ENCODE results near the gene FAXDC2.

Gene FAXDC2

DNA sequence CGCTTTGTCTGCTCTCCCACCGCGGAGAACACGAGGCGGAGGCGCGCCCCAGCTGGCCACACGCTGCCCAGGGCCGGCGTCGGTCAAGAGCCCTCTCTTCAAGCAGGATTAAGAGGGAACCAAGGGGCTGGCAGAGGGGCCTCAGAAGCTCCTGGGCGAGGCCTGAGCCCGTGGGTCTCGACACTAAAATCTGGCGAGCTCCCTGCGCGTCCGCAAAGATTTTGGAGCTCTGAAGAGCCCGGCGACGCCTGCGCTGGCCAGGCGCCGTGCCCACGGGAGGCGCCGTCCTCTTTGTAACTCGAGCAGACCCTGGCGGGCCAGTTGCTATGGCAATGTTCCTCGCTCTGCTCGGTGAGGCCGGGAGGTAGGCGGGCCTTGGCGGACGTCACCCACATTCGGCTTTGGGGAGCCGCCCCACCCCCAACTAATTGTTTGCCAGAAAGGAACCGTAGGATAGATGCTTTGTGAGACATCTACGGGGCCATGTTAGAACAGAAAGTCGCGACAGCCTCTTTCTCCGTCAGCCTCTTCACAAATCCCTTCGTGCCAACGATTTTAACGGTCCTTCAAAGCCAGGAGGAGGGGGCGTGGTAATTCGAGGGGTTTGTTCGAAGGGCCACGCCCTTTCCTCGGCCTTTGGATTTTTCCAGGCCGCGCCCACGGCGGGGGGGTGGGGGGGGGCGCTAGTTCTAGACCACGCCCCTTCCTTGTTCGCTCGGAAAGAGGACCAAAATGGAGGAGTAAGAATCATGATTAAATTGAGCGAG is 7.3 kb upstream of the FAXDC2 start (continued):
- TF ChIP-seq, protein P1, sequence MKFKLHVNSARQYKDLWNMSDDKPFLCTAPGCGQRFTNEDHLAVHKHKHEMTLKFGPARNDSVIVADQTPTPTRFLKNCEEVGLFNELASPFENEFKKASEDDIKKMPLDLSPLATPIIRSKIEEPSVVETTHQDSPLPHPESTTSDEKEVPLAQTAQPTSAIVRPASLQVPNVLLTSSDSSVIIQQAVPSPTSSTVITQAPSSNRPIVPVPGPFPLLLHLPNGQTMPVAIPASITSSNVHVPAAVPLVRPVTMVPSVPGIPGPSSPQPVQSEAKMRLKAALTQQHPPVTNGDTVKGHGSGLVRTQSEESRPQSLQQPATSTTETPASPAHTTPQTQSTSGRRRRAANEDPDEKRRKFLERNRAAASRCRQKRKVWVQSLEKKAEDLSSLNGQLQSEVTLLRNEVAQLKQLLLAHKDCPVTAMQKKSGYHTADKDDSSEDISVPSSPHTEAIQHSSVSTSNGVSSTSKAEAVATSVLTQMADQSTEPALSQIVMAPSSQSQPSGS (tag by site-specific recombination; IDR thresholded peaks at IDR 0.05; ENCODE audit: low read depth) = no peak
- TF ChIP-seq, protein P2, sequence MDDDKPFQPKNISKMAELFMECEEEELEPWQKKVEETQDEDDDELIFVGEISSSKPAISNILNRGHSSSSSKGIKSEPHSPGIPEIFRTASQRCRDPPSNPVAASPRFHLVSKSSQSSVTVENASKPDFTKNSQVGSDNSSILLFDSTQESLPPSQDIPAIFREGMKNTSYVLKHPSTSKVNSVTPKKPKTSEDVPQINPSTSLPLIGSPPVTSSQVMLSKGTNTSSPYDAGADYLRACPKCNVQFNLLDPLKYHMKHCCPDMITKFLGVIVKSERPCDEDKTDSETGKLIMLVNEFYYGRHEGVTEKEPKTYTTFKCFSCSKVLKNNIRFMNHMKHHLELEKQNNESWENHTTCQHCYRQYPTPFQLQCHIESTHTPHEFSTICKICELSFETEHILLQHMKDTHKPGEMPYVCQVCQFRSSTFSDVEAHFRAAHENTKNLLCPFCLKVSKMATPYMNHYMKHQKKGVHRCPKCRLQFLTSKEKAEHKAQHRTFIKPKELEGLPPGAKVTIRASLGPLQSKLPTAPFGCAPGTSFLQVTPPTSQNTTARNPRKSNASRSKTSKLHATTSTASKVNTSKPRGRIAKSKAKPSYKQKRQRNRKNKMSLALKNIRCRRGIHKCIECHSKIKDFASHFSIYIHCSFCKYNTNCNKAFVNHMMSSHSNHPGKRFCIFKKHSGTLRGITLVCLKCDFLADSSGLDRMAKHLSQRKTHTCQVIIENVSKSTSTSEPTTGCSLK (tag by site-specific recombination; IDR thresholded peaks at IDR 0.05) = no peak
- TF ChIP-seq, protein P3, sequence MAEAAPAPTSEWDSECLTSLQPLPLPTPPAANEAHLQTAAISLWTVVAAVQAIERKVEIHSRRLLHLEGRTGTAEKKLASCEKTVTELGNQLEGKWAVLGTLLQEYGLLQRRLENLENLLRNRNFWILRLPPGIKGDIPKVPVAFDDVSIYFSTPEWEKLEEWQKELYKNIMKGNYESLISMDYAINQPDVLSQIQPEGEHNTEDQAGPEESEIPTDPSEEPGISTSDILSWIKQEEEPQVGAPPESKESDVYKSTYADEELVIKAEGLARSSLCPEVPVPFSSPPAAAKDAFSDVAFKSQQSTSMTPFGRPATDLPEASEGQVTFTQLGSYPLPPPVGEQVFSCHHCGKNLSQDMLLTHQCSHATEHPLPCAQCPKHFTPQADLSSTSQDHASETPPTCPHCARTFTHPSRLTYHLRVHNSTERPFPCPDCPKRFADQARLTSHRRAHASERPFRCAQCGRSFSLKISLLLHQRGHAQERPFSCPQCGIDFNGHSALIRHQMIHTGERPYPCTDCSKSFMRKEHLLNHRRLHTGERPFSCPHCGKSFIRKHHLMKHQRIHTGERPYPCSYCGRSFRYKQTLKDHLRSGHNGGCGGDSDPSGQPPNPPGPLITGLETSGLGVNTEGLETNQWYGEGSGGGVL (tag by site-specific recombination; IDR thresholded peaks at IDR 0.05) = no peak
- peak; percentile 45; the same call in 1 of the 2 replicates for TF ChIP-seq ZSCAN30 (tag by site-specific recombination; IDR thresholded peaks at IDR 0.05)

DNA sequence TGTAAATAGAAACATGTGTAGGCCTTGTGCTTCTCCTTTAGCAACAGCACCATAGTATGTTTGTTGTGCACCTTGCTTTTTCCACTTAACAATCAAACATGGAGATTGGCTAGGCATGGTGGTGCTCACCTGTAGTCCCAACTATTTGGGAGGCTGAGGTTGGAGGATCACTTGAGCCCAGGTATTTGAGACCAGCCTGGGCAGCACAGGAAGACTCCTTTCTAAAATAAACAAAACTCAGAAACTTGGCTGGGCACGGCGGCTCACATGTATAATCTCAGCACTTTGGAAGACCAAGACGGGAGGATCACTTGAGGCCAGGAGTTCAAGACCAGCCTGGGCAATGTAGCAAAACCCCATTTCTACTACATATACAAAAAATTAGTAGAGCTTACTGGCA is 948 bp upstream of the FAXDC2 start:
- Histone ChIP-seq H3K4me3 (ENCODE audit: low read depth, low read length) (no peak overlapping the region), H3K36me3 (ENCODE audit: control insufficient read depth in 2 of 2, insufficient read depth in 1 of 2, low read length in 2 of 2) (no peaks in the 10 kb centered on the region; a peak in 1 of 3 replicates), H3K9me3 (ENCODE audit: control insufficient read depth, insufficient read depth, low read depth, low read length) (no peaks in the 10 kb centered on the region), H3K4me1 (ENCODE audit: control insufficient read depth, insufficient read depth, low read length) (peaks cover 4% of the 10 kb centered on the region; the same call in 1 of the 2 replicates), H3K27ac (ENCODE audit: extremely low read depth, low read depth, low read length) (no peak overlapping the region)
- POLR2A ChIA-PET = interaction anchor here (1.0 to 1.5 kb wide), 3 partner anchors 9 to 16 kb away, joined by 4 to 6 read pairs (median 4); no protein-coding TSS in a partner anchor
- CTCF ChIA-PET = interaction anchor here (0.5 kb wide), 1 partner anchor 599 kb away, joined by 3 read pairs; no protein-coding TSS in a partner anchor
- no peak for TF ChIP-seq ZNF623 (tag by site-specific recombination; IDR thresholded peaks at IDR 0.05)
- TF ChIP-seq, protein P4, sequence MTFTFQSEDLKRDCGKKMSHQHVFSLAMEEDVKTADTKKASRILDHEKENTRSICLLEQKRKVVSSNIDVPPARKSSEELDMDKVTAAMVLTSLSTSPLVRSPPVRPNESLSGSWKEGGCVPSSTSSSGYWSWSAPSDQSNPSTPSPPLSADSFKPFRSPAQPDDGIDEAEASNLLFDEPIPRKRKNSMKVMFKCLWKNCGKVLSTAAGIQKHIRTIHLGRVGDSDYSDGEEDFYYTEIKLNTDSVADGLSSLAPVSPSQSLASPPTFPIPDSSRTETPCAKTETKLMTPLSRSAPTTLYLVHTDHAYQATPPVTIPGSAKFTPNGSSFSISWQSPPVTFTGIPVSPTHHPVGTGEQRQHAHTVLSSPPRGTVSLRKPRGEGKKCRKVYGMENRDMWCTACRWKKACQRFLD (tag by site-specific recombination; IDR thresholded peaks at IDR 0.05) = no peak
- TF ChIP-seq, protein P5, sequence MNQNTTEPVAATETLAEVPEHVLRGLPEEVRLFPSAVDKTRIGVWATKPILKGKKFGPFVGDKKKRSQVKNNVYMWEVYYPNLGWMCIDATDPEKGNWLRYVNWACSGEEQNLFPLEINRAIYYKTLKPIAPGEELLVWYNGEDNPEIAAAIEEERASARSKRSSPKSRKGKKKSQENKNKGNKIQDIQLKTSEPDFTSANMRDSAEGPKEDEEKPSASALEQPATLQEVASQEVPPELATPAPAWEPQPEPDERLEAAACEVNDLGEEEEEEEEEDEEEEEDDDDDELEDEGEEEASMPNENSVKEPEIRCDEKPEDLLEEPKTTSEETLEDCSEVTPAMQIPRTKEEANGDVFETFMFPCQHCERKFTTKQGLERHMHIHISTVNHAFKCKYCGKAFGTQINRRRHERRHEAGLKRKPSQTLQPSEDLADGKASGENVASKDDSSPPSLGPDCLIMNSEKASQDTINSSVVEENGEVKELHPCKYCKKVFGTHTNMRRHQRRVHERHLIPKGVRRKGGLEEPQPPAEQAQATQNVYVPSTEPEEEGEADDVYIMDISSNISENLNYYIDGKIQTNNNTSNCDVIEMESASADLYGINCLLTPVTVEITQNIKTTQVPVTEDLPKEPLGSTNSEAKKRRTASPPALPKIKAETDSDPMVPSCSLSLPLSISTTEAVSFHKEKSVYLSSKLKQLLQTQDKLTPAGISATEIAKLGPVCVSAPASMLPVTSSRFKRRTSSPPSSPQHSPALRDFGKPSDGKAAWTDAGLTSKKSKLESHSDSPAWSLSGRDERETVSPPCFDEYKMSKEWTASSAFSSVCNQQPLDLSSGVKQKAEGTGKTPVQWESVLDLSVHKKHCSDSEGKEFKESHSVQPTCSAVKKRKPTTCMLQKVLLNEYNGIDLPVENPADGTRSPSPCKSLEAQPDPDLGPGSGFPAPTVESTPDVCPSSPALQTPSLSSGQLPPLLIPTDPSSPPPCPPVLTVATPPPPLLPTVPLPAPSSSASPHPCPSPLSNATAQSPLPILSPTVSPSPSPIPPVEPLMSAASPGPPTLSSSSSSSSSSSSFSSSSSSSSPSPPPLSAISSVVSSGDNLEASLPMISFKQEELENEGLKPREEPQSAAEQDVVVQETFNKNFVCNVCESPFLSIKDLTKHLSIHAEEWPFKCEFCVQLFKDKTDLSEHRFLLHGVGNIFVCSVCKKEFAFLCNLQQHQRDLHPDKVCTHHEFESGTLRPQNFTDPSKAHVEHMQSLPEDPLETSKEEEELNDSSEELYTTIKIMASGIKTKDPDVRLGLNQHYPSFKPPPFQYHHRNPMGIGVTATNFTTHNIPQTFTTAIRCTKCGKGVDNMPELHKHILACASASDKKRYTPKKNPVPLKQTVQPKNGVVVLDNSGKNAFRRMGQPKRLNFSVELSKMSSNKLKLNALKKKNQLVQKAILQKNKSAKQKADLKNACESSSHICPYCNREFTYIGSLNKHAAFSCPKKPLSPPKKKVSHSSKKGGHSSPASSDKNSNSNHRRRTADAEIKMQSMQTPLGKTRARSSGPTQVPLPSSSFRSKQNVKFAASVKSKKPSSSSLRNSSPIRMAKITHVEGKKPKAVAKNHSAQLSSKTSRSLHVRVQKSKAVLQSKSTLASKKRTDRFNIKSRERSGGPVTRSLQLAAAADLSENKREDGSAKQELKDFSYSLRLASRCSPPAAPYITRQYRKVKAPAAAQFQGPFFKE (tag by site-specific recombination; IDR thresholded peaks at IDR 0.05; ENCODE audit: borderline replicate concordance) = no peak
- no peak for TF ChIP-seq OVOL3 (tag by site-specific recombination; IDR thresholded peaks at IDR 0.05)
- TF ChIP-seq ZNF473 (tag by site-specific recombination; IDR thresholded peaks at IDR 0.05) = no peak
- TF ChIP-seq, protein P6, sequence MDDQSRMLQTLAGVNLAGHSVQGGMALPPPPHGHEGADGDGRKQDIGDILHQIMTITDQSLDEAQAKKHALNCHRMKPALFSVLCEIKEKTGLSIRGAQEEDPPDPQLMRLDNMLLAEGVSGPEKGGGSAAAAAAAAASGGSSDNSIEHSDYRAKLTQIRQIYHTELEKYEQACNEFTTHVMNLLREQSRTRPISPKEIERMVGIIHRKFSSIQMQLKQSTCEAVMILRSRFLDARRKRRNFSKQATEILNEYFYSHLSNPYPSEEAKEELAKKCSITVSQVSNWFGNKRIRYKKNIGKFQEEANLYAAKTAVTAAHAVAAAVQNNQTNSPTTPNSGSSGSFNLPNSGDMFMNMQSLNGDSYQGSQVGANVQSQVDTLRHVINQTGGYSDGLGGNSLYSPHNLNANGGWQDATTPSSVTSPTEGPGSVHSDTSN (CRISPR knock-in tag; IDR thresholded peaks at IDR 0.05) = no peak
- no peak for TF ChIP-seq ZNF837 (tag by site-specific recombination; IDR thresholded peaks at IDR 0.05)
- no peak for TF ChIP-seq BCL11A (tag by site-specific recombination; IDR thresholded peaks at IDR 0.05; ENCODE audit: low read depth)
- TF ChIP-seq, protein P7, sequence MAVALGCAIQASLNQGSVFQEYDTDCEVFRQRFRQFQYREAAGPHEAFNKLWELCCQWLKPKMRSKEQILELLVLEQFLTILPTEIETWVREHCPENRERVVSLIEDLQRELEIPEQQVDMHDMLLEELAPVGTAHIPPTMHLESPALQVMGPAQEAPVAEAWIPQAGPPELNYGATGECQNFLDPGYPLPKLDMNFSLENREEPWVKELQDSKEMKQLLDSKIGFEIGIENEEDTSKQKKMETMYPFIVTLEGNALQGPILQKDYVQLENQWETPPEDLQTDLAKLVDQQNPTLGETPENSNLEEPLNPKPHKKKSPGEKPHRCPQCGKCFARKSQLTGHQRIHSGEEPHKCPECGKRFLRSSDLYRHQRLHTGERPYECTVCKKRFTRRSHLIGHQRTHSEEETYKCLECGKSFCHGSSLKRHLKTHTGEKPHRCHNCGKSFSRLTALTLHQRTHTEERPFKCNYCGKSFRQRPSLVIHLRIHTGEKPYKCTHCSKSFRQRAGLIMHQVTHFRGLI (tag by site-specific recombination; IDR thresholded peaks at IDR 0.05) = no peak
- no peak for TF ChIP-seq ZNF239 (tag by site-specific recombination; IDR thresholded peaks at IDR 0.05)
- TF ChIP-seq ZNF37A (tag by site-specific recombination; IDR thresholded peaks at IDR 0.05) = no peak
- no peak for TF ChIP-seq REPIN1 (tag by site-specific recombination; IDR thresholded peaks at IDR 0.05; ENCODE audit: low read depth)
- TF ChIP-seq HOXA7 (CRISPR knock-in tag; IDR thresholded peaks at IDR 0.05; ENCODE audit: borderline replicate concordance) = no peak
- no peak for TF ChIP-seq ZNF274 (IDR thresholded peaks at IDR 0.05; ENCODE audit: low read length)
- no peak for TF ChIP-seq ZNF274 (tag by site-specific recombination; IDR thresholded peaks at IDR 0.05; ENCODE audit: borderline replicate concordance)

All from HEK293 (cell line).